Left ventricle myocardium inferior (tissue), 1 donor: Measurements from ENCODE around the gene MLST8. TPM values are rescaled to one million over a fixed set of nuclear protein-coding genes. Genes with fewer than 3 reads are reported as not detected.

Experiments
- DNase-seq: peaks from one replicate; pipeline ENCODE4 v3.0.0-alpha.2; 2020
- H3K27ac ChIP-seq: fragments of 200-600 bp; replicated peaks from 2 replicates; pipeline ENCODE4 v1.8.0; 2021
- H3K27me3 ChIP-seq: fragments of 200-600 bp; 2 replicates; pipeline ENCODE4 v1.8.0; 2021; ENCODE audit warnings: low read depth
- H3K36me3 ChIP-seq: fragments of 200-600 bp; 2 replicates; pipeline ENCODE4 v1.8.0; 2021
- H3K4me1 ChIP-seq: fragments of 200-600 bp; 2 replicates; pipeline ENCODE4 v1.8.0; 2021
- H3K4me3 ChIP-seq: fragments of 200-600 bp; 2 replicates; pipeline ENCODE4 v1.8.0; 2021; ENCODE audit warnings: mild to moderate bottlenecking, moderate library complexity
- H3K9me3 ChIP-seq: fragments of 200-600 bp; replicated peaks from 2 replicates; pipeline ENCODE4 v1.8.0; 2021
- intact Hi-C: fragments of 100-400 bp; cut with micrococcal nuclease; formaldehyde crosslinking; loops from one replicate; pipeline ENCODE4 v1.11.0; 2022
- total RNA-seq: library from RNA; stranded (reverse); fragmentation: NEBNext Ultra II Directional; extraction: Animal tissue kit (Norgen Biotek cat#: 25700); gene quantifications from one replicate; pipeline ENCODE4 v1.2.1, GENCODE V29; 2021
- TF ChIP-seq, protein P1 (sequence below): fragments of 200-600 bp; IDR thresholded peaks from 2 replicates; pipeline ENCODE4 v1.8.0; 2021; ENCODE audit warnings: antibody characterized with exemption, mild to moderate bottlenecking, borderline replicate concordance
- donor health status: DM: no; HTN: yes; CAD: no; lungs with severe emphysema.

Gene MLST8
- total RNA-seq, 1 donor from 2014 or later: 27.3 TPM

DNA sequence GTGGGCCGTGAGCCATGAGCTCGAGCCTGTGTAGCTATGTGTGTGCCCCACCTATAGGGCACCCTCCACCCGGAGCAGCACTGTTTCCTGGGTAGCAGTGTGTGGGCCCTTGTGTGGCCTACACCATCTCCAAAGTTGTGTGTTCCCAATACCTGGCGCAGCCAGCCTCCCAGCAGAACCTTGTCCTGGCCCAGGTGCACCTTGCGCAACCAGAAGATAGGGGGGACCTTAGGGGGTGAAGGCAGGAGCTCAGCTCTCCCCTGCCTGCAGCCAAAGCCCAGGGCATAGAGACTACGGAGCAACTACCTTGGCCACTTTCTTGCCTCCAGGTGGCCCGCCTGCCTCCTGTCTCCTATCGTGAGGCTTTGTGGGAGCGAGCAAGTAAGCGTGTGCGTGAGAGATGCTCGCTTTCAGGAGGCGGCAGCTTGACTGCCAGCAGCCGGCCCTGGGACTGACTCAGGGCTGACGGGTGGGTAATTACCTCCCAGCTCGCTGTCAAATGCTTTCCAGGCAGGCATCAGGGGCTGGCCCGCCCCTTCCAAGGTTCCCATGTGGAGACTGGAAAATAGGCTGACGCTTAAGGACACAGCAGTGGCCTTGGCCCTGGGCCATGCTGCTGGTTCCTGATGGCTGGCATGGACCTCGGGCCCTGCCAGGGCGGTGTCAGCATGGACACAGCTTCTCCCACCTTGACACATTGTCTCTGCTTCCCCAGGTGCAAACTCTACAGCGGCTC is 30.7 kb upstream of the MLST8 start:
- intact Hi-C loops: no loop called here
- peaks cover 69% of the 10 kb centered on the region for H3K36me3 ChIP-seq
- H3K4me1 ChIP-seq: no peaks in the 10 kb centered on the region
- H3K27me3 ChIP-seq: peaks cover 7% of the 10 kb centered on the region
- H3K4me3 ChIP-seq: no peak overlapping the region
- TF ChIP-seq, protein P1, sequence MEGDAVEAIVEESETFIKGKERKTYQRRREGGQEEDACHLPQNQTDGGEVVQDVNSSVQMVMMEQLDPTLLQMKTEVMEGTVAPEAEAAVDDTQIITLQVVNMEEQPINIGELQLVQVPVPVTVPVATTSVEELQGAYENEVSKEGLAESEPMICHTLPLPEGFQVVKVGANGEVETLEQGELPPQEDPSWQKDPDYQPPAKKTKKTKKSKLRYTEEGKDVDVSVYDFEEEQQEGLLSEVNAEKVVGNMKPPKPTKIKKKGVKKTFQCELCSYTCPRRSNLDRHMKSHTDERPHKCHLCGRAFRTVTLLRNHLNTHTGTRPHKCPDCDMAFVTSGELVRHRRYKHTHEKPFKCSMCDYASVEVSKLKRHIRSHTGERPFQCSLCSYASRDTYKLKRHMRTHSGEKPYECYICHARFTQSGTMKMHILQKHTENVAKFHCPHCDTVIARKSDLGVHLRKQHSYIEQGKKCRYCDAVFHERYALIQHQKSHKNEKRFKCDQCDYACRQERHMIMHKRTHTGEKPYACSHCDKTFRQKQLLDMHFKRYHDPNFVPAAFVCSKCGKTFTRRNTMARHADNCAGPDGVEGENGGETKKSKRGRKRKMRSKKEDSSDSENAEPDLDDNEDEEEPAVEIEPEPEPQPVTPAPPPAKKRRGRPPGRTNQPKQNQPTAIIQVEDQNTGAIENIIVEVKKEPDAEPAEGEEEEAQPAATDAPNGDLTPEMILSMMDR: no peak
- H3K9me3 ChIP-seq: no peaks in the 10 kb centered on the region
- no peak overlapping the region for H3K27ac ChIP-seq
- no peak for DNase-seq

DNA sequence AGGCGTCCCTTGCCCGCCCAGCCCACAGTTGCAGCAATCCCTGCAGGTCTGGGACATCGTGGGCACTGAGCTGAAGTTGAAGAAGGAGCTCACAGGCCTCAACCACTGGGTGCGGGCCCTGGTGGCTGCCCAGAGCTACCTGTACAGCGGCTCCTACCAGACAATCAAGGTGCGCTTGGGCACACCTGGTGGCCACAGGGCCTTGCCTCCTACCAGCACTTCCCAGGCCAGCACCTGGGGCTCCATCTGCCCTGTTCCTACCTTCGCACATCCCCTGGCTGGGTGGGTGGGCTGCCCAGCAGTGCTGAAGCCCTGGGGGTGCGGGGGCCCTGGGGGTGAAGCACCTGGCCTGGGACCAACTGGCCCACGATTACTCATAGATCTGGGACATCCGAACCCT is 29.8 kb upstream of the MLST8 start:
- peaks cover 69% of the 10 kb centered on the region for H3K36me3 ChIP-seq
- no peak overlapping the region for H3K27ac ChIP-seq
- H3K9me3 ChIP-seq: no peaks in the 10 kb centered on the region
- DNase-seq: no peak
- peaks cover 7% of the 10 kb centered on the region for H3K27me3 ChIP-seq
- H3K4me1 ChIP-seq: no peaks in the 10 kb centered on the region
- TF ChIP-seq, protein P1: no peak
- intact Hi-C loops: no loop called here
- no peak overlapping the region for H3K4me3 ChIP-seq

DNA sequence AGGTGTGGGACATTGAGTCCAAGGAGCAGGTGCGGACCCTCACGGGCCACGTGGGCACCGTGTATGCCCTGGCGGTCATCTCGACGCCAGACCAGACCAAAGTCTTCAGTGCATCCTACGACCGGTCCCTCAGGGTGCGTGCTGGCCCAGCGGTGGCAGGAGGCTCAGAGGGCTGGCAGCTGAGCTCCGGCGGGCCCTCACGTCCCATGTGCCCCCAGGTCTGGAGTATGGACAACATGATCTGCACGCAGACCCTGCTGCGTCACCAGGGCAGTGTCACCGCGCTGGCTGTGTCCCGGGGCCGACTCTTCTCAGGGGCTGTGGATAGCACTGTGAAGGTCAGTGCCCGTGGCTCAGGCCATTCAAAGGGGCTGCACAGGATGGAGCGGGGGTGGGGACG is 29.2 kb upstream of the MLST8 start:
- no peak for DNase-seq
- Histone ChIP-seq H3K4me1 (no peaks in the 10 kb centered on the region), H3K27ac (no peak overlapping the region), H3K4me3 (no peak overlapping the region), H3K27me3 (peaks cover 7% of the 10 kb centered on the region), H3K36me3 (peaks cover 65% of the 10 kb centered on the region), H3K9me3 (no peaks in the 10 kb centered on the region)
- TF ChIP-seq, protein P1: no peak
- intact Hi-C loops: no loop called here

DNA sequence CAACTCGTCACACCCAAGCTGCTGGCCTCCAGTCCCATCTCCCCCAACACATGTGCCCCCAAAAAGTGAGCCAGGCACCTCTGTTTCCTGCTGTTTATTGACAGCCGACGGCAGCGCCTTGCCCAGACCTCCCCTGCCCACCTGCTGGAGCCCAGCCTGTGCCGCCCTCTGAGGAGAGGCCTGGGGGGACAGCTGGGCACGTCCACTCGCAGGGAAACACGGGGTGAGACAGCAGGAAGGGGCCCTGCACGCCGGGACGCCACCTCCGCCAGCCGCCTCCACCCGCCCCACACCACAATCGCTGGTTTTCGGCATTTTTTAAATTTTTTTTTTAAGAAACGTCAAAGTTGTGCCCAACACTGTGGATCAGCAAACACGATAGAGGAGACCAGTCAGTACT is 28.2 kb upstream of the MLST8 start:
- H3K4me3 ChIP-seq: no peak overlapping the region
- H3K36me3 ChIP-seq: peaks cover 54% of the 10 kb centered on the region
- H3K27ac ChIP-seq: no peak overlapping the region
- no peak for DNase-seq
- TF ChIP-seq, protein P1: no peak
- H3K4me1 ChIP-seq: no peaks in the 10 kb centered on the region
- H3K27me3 ChIP-seq: peaks cover 7% of the 10 kb centered on the region
- intact Hi-C loops: no loop called here
- H3K9me3 ChIP-seq: no peaks in the 10 kb centered on the region

DNA sequence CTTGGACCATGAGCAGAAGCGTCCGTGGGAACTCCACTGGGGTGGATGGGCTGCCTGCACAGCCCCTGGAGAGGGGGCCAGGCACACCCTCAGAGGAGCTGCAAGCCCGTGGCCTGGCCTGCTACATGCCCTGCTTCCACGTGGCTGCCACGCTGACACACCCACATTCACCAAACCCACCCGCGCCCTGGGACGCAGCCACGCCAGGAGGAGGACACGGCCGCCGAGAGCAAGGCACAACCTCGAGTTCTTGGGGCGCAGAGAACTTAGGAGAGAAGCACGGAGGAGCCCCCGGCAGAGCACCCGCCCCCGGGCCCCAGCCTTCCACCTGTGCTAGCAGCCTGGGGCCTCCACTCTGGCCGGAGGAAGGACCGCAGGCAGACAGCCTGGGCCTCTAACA is 27.7 kb upstream of the MLST8 start:
- TF ChIP-seq, protein P1: no peak
- Histone ChIP-seq H3K27me3 (peaks cover 7% of the 10 kb centered on the region), H3K4me3 (no peak overlapping the region), H3K36me3 (peaks cover 52% of the 10 kb centered on the region), H3K4me1 (no peaks in the 10 kb centered on the region), H3K9me3 (no peaks in the 10 kb centered on the region), H3K27ac (no peak overlapping the region)
- no peak for DNase-seq
- intact Hi-C loops: no loop called here
